Measurements from ENCODE around the gene DCP1B.

Gene DCP1B

DNA sequence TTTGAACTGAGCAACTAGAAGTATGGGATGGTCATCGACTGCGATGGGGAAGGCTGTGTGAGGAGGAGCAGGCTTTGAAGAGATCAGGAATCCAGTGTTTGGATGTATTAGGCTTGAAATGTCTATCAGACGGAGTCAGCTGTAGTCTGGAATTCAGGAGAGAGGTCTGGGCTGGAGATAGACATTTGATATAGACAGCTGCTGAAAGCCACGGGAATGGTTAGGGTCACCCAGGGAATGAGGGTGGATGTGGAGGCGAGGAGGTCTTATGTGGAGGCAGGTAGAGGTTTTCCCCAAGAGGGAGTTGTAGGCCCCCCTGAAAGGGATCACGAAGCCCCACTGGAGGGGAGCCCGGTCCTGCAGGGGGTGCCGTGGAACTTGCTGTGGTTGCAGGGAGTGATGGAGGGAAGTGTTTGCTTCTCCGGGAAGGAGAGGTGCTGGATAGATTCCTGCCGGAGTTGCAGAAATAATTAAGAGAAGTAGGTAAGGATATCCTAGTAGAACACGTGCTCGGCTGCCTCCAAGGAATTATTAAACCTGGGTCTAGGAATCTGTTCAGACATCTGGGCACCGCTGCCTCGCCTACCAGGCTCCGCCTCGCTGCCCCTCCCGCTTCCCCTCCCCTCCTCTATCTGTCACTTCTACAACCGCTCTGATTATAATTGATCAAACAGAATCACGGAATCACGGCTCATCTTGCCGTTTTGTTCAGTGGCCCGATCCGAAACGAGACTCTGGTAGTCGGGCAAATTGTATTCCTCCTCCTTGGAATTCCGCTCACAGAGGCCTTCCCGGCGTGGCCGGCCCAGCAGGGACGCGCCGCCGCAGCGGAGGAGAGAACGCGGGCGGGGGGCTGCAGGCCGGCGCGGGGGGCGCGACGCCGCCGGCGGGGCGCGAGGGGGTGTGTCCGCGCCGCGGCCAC is 47.7 kb upstream of the DCP1B start:
- Histone ChIP-seq H3K4me1 (ENCODE audit: control insufficient read depth, insufficient read depth, low read depth, low read length) (peaks cover 9% of the 10 kb centered on the region), H4K91ac (ENCODE audit: low read length) (no peak overlapping the region), H3K4ac (ENCODE audit: low read depth in 1 of 2, low read length in 2 of 2) (no peak overlapping the region), H3K14ac (ENCODE audit: low read length in 2 of 2) (no peak overlapping the region), H3K23ac (ENCODE audit: low read length in 2 of 2) (peak overlapping the region in 1 of 2 experiments; percentile 68), H3K18ac (ENCODE audit: low read depth in 1 of 2, low read length in 2 of 2) (no peak overlapping the region), H3K36me3 (ENCODE audit: control insufficient read depth in 1 of 2, insufficient read depth in 2 of 2, low read depth in 1 of 2, low read length in 2 of 2) (no peaks in the 10 kb centered on the region), H3K27ac (ENCODE audit: low read length, poor library complexity, severe bottlenecking) (no peak overlapping the region), H2BK5ac (ENCODE audit: low read depth, low read length, poor library complexity, severe bottlenecking) (no peak overlapping the region), H2BK12ac (ENCODE audit: low read length in 2 of 2) (peak overlapping the region in 1 of 2 experiments; percentile 4), H3K27me3 (ENCODE audit: control insufficient read depth in 1 of 2, insufficient read depth in 1 of 2, low read length in 2 of 2) (peaks cover 8 to 74% of the 10 kb centered on the region in 2 experiments), H3K4me2 (ENCODE audit: low read length, poor library complexity, severe bottlenecking) (peak overlapping the region; percentile 90), H3K4me3 (ENCODE audit: insufficient read depth in 1 of 2, low read depth in 1 of 2, low read length in 2 of 2) (peak overlapping the region in 1 of 2 experiments; percentile 81), H3K9me3 (ENCODE audit: control insufficient read depth, low read length) (no peaks in the 10 kb centered on the region), H3K79me1 (replicated peaks; ENCODE audit: low read length, poor library complexity, severe bottlenecking) (no peaks in the 10 kb centered on the region), H3K9ac (ENCODE audit: low read length) (peak overlapping the region; percentile 76), H2AFZ (ENCODE audit: low read depth, low read length) (peak overlapping the region; percentile 62), H2AK5ac (ENCODE audit: low read length, severe bottlenecking) (no peak overlapping the region), H2BK120ac (ENCODE audit: low read depth, low read length) (no peak overlapping the region), H2BK15ac (ENCODE audit: low read depth, poor library complexity, severe bottlenecking) (no peak overlapping the region), H4K8ac (ENCODE audit: low read length) (no peak overlapping the region)
- peak; percentile 23 for DNase-seq
- 17% methylated on average over 30 of the region's 52 CpGs for WGBS

DNA sequence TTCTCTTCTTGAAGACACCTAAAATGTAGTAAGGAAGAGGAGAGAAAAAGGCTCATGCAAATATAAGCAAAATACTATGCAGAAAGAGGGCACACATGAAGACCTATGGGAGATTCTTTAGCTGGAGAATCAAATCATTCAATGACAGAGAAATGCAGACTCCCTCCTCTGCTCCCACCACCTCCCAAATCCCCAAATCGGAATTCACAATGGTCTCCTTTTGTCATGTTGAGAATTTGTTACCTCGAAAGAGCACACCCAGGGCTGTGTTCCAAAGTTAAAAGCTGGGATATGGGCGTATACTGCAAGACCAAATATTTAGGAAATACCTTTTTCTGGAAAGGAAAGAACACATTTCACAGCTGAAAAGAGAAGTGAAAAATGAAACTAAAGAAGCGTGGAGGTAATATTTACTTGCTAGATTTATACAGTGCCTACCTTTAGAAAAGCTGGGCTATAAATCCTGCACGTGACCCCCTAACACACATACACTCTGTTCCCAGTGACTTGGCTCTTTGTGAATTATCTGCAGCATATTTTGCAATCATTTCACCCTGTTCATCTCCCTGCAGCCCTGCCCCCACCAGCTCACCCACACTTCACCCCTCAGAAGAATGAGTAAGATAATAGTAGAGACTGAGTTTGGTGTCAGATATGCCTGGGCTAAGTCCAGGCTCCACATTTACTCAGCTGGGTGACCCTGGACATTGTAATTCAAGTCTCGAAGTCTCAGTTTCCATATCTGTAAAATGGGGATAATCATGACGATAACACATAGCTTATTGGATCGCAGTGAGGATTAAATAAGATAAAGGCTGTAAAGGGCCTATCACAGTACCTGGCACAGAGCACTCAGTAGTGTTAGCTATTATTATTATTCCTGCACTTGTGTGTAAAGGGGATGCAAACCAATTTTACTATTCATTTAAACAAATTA is 45.6 kb upstream of the DCP1B start:
- no peak overlapping the region for H2BK5ac ChIP-seq (ENCODE audit: low read depth, low read length, poor library complexity, severe bottlenecking)
- H3K18ac ChIP-seq (ENCODE audit: low read depth in 1 of 2, low read length in 2 of 2), result no peak overlapping the region
- H3K9me3 ChIP-seq (ENCODE audit: control insufficient read depth, low read length), result no peaks in the 10 kb centered on the region
- WGBS, result 71% methylated on average over 6 of the region's 8 CpGs
- H3K4me1 ChIP-seq (ENCODE audit: control insufficient read depth, insufficient read depth, low read depth, low read length), result peaks cover 8% of the 10 kb centered on the region
- H2AK5ac ChIP-seq (ENCODE audit: low read length, severe bottlenecking), result no peak overlapping the region
- H3K27ac ChIP-seq (ENCODE audit: low read length, poor library complexity, severe bottlenecking), result no peak overlapping the region
- no peak overlapping the region for H3K23ac ChIP-seq (ENCODE audit: low read length in 2 of 2)
- no peak overlapping the region for H2BK120ac ChIP-seq (ENCODE audit: low read depth, low read length)
- H3K4me3 ChIP-seq (ENCODE audit: insufficient read depth in 1 of 2, low read depth in 1 of 2, low read length in 2 of 2), result no peak overlapping the region
- H3K14ac ChIP-seq (ENCODE audit: low read length in 2 of 2), result no peak overlapping the region
- H4K8ac ChIP-seq (ENCODE audit: low read length), result no peak overlapping the region
- no peaks in the 10 kb centered on the region for H3K36me3 ChIP-seq (ENCODE audit: control insufficient read depth in 1 of 2, insufficient read depth in 2 of 2, low read depth in 1 of 2, low read length in 2 of 2)
- DNase-seq, result no peak
- H3K4me2 ChIP-seq (ENCODE audit: low read length, poor library complexity, severe bottlenecking), result no peak overlapping the region
- H2BK12ac ChIP-seq (ENCODE audit: low read length in 2 of 2), result no peak overlapping the region
- no peak overlapping the region for H3K9ac ChIP-seq (ENCODE audit: low read length)
- peaks cover 8 to 71% of the 10 kb centered on the region in 2 experiments for H3K27me3 ChIP-seq (ENCODE audit: control insufficient read depth in 1 of 2, insufficient read depth in 1 of 2, low read length in 2 of 2)
- H2AFZ ChIP-seq (ENCODE audit: low read depth, low read length), result no peak overlapping the region
- H3K79me1 ChIP-seq (replicated peaks; ENCODE audit: low read length, poor library complexity, severe bottlenecking), result no peaks in the 10 kb centered on the region
- H3K4ac ChIP-seq (ENCODE audit: low read depth in 1 of 2, low read length in 2 of 2), result no peak overlapping the region
- H2BK15ac ChIP-seq (ENCODE audit: low read depth, poor library complexity, severe bottlenecking), result no peak overlapping the region
- H4K91ac ChIP-seq (ENCODE audit: low read length), result no peak overlapping the region

DNA sequence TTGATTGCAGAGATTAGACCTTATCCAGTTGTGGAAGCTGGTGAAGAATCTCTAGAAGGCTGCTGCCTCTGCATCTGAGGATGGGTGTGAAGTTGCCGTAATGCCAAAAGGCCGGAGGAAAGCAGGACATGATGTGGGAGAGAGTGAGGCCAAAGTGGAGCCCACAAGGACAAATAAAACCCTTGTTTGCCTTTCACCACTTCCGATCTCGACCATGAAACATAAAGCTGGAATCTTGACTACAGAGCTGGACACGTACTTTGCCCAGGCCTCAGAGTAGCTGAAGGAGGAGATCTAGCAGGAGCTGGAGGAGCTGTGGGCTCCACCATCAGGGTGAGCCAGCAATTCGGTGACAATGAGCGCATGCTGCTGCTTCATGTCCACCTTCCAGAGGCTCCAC is 43.5 kb upstream of the DCP1B start:
- Histone ChIP-seq H2BK120ac (ENCODE audit: low read depth, low read length) (no peak overlapping the region), H4K91ac (ENCODE audit: low read length) (no peak overlapping the region), H3K4ac (ENCODE audit: low read depth in 1 of 2, low read length in 2 of 2) (no peak overlapping the region), H3K18ac (ENCODE audit: low read depth in 1 of 2, low read length in 2 of 2) (no peak overlapping the region), H3K4me1 (ENCODE audit: control insufficient read depth, insufficient read depth, low read depth, low read length) (peaks cover 3% of the 10 kb centered on the region), H4K8ac (ENCODE audit: low read length) (no peak overlapping the region), H2BK5ac (ENCODE audit: low read depth, low read length, poor library complexity, severe bottlenecking) (no peak overlapping the region), H3K9ac (ENCODE audit: low read length) (no peak overlapping the region), H3K79me1 (replicated peaks; ENCODE audit: low read length, poor library complexity, severe bottlenecking) (no peaks in the 10 kb centered on the region), H3K27ac (ENCODE audit: low read length, poor library complexity, severe bottlenecking) (no peak overlapping the region), H2BK15ac (ENCODE audit: low read depth, poor library complexity, severe bottlenecking) (no peak overlapping the region), H3K14ac (ENCODE audit: low read length in 2 of 2) (no peak overlapping the region), H2BK12ac (ENCODE audit: low read length in 2 of 2) (no peak overlapping the region), H3K4me2 (ENCODE audit: low read length, poor library complexity, severe bottlenecking) (no peak overlapping the region), H2AK5ac (ENCODE audit: low read length, severe bottlenecking) (no peak overlapping the region), H2AFZ (ENCODE audit: low read depth, low read length) (no peak overlapping the region), H3K27me3 (ENCODE audit: control insufficient read depth in 1 of 2, insufficient read depth in 1 of 2, low read length in 2 of 2) (peaks cover 8 to 71% of the 10 kb centered on the region in 2 experiments), H3K36me3 (ENCODE audit: control insufficient read depth in 1 of 2, insufficient read depth in 2 of 2, low read depth in 1 of 2, low read length in 2 of 2) (no peaks in the 10 kb centered on the region), H3K4me3 (ENCODE audit: insufficient read depth in 1 of 2, low read depth in 1 of 2, low read length in 2 of 2) (no peak overlapping the region), H3K9me3 (ENCODE audit: control insufficient read depth, low read length) (no peaks in the 10 kb centered on the region), H3K23ac (ENCODE audit: low read length in 2 of 2) (no peak overlapping the region)
- no peak for DNase-seq
- WGBS, result 86% methylated on average over 6 of the region's 7 CpGs

DNA sequence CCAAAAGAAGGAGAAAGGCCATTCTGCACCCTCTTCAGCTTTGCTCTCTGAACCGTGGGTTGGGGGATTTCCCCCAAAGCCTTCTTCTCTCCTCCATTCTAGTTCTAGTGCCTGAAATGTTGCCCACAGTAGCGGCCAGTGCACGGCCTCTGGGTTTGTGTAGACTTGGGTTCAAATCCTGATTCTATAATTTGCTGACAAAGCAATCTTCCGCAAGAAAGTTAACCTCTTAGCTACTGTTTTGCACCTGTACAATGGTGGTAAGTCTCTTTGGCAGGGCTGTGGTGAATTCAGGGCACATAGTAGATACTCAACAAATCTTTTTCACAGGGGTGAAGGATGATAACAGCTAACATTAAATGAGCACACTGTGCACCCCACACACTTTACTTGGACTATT is 42.7 kb upstream of the DCP1B start:
- Histone ChIP-seq H2BK12ac (ENCODE audit: low read length in 2 of 2) (no peak overlapping the region), H2AK5ac (ENCODE audit: low read length, severe bottlenecking) (no peak overlapping the region), H3K23ac (ENCODE audit: low read length in 2 of 2) (no peak overlapping the region), H3K4me1 (ENCODE audit: control insufficient read depth, insufficient read depth, low read depth, low read length) (no peaks in the 10 kb centered on the region), H3K36me3 (ENCODE audit: control insufficient read depth in 1 of 2, insufficient read depth in 2 of 2, low read depth in 1 of 2, low read length in 2 of 2) (no peaks in the 10 kb centered on the region), H2AFZ (ENCODE audit: low read depth, low read length) (no peak overlapping the region), H3K27ac (ENCODE audit: low read length, poor library complexity, severe bottlenecking) (no peak overlapping the region), H2BK5ac (ENCODE audit: low read depth, low read length, poor library complexity, severe bottlenecking) (no peak overlapping the region), H3K27me3 (ENCODE audit: control insufficient read depth in 1 of 2, insufficient read depth in 1 of 2, low read length in 2 of 2) (peaks cover 8 to 71% of the 10 kb centered on the region in 2 experiments), H3K18ac (ENCODE audit: low read depth in 1 of 2, low read length in 2 of 2) (no peak overlapping the region), H3K4me3 (ENCODE audit: insufficient read depth in 1 of 2, low read depth in 1 of 2, low read length in 2 of 2) (no peak overlapping the region), H3K14ac (ENCODE audit: low read length in 2 of 2) (no peak overlapping the region), H3K9me3 (ENCODE audit: control insufficient read depth, low read length) (no peaks in the 10 kb centered on the region), H3K9ac (ENCODE audit: low read length) (no peak overlapping the region), H4K91ac (ENCODE audit: low read length) (no peak overlapping the region), H4K8ac (ENCODE audit: low read length) (no peak overlapping the region), H3K4ac (ENCODE audit: low read depth in 1 of 2, low read length in 2 of 2) (no peak overlapping the region), H3K79me1 (replicated peaks; ENCODE audit: low read length, poor library complexity, severe bottlenecking) (no peaks in the 10 kb centered on the region), H3K4me2 (ENCODE audit: low read length, poor library complexity, severe bottlenecking) (no peak overlapping the region), H2BK15ac (ENCODE audit: low read depth, poor library complexity, severe bottlenecking) (no peak overlapping the region), H2BK120ac (ENCODE audit: low read depth, low read length) (no peak overlapping the region)
- no peak for DNase-seq
- WGBS, result 92% methylated on average over 4 of the region's 4 CpGs

Measured in mesenchymal stem cell (in vitro differentiated cells and primary cell).